Caki2 (cell line): ENCODE measurements around the gene RPL10A. TPM values are rescaled to one million over a fixed set of nuclear protein-coding genes. Genes with fewer than 3 reads are reported as not detected.

ENCODE experiments used
- DNase-seq: peaks from one replicate; pipeline ENCODE4 v3.0.0-alpha.2; 2015; ENCODE audit warnings: low read depth
- in situ Hi-C: cut with HindIII; loops from 2 replicates; pipeline ENCODE4 v1.10.0; 2016; ENCODE audit warnings: low sequenced_read_pairs, low pct_unique_long_range_greater_than_20kb, mixed read lengths
- total RNA-seq: library from RNA; depleted of rRNA; stranded (reverse); fragments of >200 nt; shearing (Covaris generic); gene quantifications from 2 replicates; pipeline ENCODE4 v1.2.3, GENCODE V29; 2014; ENCODE audit warnings: low replicate concordance

Gene RPL10A
- total RNA-seq, 1 experiment from 2014 or later: 2,032 TPM

DNA sequence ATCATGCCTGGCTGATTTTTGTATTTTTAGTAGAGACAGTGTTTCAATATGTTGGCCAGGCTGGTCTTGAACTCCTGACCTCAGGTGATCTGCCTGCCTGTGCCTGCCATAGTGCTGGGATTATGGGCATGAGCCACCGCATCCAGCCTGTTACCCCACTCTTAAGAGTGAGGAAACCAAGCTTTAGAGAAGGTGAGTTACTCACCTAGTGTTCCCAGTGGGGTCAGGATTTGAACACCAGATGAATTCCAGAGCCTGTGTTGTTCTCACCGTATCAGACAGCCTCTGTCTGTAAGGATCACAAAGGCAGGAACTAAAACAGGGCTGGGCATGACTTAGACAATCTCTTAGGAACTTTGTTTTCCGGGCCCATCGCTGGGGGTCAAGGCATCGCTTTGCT, 25.5 kb upstream of the RPL10A start:
- no peak for DNase-seq
- in situ Hi-C loops: no loop called here

DNA sequence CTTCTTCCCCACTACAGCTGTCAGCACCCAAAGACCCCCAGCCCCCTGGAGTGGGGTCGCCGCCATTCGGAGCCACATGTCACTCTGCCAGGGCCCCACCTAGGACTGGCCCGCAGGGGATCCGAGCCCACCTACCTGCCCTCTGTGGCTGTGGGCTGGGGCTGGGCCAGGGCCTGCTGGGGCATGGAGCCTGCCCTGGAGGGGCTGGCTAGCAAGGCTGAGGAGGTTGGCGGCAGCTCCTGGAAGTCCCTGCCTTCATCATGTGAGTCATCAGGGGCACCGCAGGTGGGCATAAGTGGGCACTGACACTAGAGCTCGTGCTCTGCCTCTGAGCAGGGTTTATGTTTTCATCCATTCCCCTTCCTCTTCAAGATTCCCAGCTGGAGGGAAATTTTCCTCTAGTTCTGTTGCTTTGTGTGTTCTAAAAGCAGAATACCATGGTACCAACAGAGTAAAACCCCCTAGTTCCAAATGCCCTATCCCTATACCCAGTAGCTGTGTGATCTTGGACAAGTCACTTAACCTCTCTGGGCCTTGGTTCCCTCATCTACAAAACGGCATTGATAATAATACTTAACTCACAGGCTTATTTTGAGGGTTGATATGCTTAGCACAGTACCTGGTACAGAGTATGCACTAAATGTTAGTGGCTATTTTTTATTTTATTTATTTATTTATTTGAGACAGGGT, 24.7 kb upstream of the RPL10A start:
- no peak for DNase-seq
- in situ Hi-C loops: no loop called here

DNA sequence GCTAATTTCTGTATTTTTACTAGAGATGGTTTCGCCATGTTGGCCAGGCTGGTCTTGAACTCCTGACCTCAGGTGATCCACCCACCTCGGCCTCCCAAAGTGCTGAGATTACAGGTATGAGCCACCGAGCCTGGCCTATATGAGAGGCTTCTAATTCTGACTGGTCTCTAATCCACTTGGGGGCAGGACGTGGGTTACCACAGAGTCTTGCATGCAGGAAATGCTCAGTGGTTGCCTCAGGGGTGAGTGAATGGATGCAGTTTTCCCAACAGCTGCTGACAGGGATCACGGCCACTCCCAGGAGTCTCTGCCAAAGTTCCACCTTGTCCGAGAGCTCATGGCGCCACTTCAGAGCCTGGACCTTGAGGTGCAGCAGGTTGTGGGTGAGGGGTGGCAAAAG, 22.5 kb upstream of the RPL10A start:
- in situ Hi-C loops: no loop called here

DNA sequence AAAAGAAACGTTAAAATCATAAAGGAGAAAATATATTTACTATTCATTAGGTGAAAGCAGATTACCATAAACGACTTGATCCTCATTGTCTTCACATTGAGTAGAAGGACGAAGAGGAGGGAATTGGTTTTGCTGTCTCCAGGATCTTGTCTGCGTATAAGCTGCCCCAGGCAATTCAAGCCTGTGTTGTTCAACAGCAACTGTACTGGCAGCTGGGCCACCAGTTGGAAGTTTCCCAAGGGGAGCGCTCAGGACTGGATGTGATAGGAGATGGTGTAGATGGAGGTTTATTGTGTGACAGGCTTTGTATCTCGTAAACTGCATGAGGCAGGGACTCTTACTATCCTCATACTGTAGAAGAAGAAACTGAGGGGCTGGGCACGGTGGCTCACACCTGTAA, 20.0 kb upstream of the RPL10A start:
- no peak for DNase-seq
- in situ Hi-C loops: no loop called here

More for the DNA sequence above, 22.5 kb upstream of the RPL10A start:
- DNase-seq: no peak

DNA sequence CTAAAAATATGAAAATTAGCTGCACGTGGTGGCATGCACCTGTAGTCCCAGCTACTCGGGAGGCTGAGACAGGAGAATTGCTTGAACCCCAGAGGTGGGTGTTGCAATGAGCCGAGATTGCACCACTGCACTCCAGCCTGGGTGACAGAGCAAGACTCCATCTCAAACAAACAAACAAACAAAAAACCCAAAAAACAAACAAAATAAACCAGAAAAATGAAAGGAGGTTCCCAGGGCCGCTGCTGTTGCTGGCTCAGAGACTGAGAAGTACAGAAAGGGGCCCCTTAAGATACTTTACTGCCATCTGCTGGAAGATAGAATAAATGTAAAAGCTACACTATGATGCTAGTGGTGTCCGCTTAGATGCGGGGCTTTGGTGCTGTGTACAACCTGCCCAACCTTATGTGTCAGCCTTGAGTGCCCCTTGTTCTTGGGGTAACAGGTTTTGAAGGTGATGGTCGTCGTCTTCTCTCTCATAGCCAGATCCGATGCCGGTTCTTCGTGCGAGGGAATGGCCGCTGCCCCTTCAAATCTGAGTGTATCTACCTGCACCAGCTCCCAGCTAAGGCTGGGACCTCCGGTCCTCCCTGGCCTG, 18.8 kb upstream of the RPL10A start:
- DNase-seq: peak; percentile 63

DNA sequence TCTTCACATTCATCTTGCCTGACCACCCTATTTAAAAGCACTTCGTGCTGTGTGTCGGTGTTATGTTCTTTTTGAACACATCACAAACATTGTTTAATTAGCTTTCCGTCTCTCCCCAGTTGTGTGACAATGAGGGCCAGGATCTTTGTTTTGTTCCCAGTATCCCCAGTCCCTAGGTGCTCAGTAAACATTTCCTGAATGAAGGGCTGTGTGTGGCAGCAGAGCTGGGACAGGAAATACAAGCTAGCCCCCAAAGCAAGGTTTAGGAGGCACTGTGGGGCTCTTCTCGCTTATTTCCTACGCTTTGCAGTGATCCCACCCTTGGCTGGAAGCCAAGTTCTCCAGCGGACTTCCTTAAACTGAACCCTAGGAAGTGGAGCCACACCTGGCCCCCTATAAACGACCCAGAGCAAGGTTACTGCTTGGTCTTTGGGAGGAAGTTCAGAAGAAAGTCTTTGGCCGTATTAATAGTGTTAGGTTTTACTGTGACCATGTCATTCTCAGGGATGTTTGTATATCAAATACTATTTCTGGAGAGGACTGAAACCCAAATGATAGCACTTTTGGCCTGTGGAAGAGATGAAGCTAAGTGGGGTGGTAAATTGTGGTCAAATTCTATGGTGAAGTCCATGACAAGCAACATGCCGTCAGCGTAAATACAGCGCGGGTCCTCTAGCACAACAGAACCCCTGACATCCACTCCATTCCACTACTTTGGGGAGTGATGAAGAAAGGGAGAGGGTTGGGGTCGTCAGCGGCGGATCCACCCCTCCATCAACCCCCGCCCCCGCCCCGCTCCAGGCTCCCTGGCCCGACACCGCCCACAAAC, 16.6 kb upstream of the RPL10A start:
- in situ Hi-C loops: no loop called here
- DNase-seq: no peak

More for the DNA sequence above, 18.8 kb upstream of the RPL10A start:
- in situ Hi-C loops: no loop called here

DNA sequence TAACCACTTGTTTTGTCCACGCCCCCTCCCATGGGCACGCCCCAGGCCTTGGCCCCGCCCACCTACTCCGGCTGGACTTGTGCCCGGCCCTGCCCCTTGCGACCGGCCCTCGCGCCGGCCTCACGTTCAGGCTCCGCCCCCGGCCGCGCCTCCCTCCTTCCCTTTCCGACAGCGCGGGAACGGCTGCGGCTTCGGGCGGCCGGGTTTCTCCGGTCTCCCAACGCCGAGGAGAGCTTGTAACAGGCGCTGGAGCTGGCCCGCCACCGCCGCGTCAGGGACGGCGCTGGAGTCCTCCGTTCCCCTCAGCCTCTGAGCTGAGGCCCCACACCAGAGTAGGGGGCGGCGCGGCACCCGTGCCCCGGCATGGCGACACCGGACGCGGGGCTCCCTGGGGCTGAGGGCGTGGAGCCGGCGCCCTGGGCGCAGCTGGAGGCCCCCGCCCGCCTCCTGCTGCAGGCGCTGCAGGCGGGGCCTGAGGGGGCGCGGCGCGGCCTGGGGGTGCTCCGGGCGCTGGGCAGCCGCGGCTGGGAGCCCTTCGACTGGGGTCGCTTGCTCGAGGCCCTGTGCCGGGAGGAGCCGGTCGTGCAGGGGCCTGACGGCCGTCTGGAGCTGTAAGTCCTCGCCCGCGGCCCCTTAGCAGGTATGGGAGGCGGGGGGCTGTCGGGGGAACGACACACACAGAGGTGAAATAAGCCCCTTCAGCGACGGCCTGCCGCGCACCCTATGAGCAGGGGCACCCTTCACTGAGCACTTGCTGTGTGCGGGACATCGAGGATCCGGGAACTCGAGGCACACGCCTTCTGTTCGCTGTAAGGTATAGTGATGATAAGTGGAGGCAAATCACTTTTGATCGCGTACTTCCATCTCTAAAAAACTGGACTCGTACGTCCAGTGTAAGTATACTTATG, 15.8 kb upstream of the RPL10A start, which contains the start of gene FANCE:
FANCE (plus strand) TSS at position 156 of the 908 bp plus-strand sequence; CDS start at position 364, 208 bp downstream.
- in situ Hi-C loops: no loop called here
- DNase-seq: peak; percentile 92

DNA sequence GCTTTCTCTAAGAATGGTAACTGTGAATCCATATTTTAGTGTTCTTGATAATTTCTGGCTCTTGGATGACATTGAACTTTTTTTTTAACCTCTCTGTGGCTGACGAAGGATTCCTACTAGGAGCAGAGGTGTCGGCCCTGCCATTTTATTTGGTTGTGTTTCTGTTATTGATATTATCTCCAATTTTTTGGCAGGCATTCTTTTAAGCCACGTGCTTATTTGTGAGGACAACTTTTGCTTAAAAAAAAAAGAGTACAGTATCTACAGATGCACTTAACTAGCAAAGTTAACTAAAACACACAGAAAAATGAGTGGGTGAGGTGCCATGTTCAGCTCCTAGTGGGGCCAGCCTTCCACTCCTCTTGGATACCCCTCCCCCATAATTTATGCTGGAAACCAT, 15.0 kb upstream of the RPL10A start:
- no peak for DNase-seq

DNA sequence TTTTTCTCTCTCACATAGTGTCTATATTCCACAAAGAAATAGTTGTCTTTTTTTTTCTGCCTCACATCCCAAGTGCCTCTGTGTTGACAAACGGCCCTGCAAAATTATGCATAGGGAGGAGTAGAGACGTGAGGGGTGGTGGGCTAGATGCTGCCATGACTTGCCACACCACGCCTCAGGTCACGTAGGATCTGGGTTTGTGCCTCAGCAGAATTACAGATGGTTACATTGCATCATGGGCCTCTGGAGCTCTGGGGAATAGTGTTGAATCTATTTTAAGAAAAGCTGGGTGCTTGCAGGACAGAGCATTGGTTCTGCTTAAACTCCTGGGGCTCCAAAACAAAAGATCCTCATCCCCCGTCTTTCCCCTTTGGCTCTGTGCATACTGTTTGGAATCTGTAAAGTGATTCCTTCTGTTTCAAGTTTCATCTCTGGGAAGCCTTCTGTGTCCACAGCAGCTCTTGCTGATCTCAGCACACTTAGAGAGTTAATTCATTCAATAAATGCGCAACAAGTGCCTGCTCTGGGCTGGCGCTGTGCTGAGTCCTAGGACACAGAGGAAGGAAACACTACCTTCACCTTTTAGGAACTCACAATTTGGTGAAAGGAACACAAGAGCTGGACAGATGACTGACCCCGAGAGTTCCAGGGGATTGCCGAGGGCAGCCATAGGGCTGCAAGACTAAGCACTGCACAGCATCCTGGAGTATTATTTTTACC, 13.7 kb upstream of the RPL10A start:
- in situ Hi-C loops: no loop called here
- no peak for DNase-seq

More for the DNA sequence above, 15.0 kb upstream of the RPL10A start:
- in situ Hi-C loops: no loop called here

DNA sequence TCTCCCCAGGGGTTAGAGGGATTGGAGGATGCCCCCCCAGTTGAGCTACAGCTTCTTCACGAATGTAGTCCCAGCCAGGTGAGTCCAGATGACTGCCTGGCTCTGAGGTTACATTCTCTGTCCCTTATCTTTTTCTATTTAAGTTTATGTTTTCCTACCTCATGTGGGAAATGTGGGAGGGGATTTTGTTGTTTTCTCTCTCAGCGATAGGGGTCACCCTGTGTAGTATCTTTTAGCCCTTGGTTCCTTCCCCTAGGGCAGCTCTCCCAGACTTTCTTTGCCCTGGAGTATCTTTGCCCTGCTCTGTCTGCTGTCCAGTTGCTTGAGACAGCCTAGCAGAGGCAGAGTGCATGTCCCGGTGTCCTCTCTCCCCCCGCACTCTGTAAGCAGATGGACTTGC, 10.3 kb upstream of the RPL10A start:
- in situ Hi-C loops: no loop called here
- no peak for DNase-seq

DNA sequence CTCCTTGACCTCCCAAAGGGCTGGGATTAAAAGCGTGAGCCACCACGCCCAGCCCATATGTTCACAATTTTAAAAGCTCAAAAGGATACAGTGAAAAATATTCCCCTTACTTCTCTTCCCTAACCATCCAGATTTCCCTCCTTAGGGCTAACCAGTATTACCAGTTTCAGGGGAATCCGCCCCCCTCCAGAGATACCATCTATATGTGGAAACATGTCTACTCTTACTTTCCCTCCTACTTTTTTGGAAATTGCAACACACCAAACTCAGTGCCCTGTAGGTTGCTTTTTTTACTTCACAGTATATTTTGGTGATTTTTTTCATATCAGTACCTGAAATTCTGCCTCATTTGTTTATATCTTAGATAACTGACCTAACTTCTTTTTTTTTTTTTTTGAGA, 6.9 kb upstream of the RPL10A start:
- in situ Hi-C loops: no loop called here
- no peak for DNase-seq

DNA sequence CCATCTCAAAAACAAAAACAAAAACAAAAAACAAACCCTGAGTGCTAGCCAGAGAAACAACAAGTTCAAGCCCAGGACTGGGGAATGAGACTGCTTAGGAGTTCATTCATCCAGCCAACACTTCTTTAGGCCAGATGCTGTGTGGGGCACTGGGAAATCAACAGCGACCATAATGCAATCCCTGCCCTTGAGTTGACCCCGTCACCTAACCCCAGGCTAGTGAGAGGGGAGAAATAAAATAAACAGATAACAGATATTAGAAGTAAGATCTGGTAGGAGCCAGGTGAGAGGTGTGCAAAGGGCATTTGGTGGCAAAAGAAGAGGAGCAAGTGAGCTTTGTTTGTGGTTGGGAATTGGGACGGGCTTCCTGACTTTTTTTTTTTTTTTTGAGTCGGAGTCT, 4.9 kb upstream of the RPL10A start:
- in situ Hi-C loops: no loop called here
- no peak for DNase-seq

DNA sequence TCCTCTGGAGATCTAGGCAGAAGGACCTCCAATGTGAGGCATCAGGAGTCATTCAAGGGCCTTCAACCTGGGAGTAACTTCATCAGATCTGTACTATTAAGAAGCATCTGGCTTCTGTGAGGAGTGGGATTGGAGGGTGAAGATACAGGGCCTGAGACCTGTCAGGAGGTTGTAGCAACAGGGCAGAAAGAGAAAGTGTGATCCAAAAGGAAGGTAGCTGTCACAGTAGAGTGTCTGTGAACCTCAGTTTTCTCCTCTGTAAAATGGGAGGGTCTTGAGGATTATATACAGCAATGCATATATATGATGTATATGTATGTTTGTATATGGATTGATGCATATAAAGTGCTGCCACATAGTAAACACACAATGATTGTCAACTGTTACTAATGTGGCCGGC, 2.6 kb upstream of the RPL10A start:
- in situ Hi-C loops: no loop called here
- no peak for DNase-seq

DNA sequence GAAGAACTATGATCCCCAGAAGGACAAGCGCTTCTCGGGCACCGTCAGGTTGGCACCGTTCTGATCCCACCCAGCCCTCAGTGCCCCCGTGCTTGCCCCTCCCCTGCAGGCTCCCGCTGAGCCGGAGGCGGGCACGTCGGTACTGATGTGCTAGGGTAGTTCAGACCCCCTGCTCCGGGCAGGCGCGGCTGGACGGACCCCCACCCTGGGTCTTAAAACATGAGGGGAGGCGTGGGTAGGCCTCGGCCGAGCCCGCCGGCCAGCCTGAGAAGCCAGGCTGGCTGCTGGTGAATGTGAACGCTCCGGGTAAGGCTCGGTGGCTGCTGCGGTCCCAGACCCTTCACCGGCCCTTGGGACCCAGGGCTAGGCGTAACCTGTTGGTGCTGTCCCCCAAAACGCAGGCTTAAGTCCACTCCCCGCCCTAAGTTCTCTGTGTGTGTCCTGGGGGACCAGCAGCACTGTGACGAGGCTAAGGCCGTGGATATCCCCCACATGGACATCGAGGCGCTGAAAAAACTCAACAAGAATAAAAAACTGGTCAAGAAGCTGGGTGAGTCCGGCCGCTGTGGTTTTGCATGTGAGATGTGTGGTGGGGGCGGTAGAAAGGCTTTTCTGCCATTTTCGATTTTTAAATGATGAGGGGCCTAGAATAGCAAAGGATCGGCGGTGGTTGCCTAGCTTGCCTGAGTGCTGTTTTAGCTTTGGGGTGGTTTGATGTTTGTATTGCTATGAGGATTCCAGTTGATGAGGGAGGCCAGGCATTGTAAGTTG, 964 bp downstream of the RPL10A start:
- no peak for DNase-seq
- in situ Hi-C loops: no loop called here

DNA sequence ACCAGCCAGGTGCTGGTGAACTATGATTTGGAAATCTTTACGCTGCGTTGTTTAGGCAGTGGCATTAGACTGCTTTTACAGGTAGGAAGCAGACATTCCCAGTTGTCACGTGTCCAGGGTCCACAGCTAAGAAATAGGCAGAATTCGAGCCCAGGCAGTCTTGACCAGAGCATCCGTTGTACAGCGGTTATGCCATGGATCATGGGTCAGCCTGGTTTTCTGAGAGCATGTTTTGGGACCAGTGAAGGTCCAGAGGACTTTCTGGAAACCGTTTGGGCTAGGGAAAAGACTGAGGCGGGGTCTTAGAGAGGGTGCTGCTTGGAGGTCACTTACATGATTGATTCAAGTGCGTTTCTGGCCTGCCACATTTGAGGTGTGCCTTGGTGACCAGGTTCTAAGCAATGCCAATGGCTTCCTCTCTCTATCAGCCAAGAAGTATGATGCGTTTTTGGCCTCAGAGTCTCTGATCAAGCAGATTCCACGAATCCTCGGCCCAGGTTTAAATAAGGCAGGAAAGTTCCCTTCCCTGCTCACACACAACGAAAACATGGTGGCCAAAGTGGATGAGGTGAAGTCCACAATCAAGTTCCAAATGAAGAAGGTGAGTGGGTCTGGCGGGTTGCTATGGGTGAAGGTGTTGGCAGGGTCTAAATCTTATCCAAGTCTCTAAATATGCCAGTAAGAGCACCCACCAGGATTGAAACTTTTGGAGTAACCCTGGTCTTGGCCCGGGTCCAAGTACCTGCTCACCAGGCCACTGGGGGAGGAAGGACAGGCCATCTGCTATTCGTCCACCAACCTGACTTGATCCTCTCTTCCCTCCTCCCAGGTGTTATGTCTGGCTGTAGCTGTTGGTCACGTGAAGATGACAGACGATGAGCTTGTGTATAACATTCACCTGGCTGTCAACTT, 1.8 kb downstream of the RPL10A start:
- no peak for DNase-seq
- in situ Hi-C loops: no loop called here

DNA sequence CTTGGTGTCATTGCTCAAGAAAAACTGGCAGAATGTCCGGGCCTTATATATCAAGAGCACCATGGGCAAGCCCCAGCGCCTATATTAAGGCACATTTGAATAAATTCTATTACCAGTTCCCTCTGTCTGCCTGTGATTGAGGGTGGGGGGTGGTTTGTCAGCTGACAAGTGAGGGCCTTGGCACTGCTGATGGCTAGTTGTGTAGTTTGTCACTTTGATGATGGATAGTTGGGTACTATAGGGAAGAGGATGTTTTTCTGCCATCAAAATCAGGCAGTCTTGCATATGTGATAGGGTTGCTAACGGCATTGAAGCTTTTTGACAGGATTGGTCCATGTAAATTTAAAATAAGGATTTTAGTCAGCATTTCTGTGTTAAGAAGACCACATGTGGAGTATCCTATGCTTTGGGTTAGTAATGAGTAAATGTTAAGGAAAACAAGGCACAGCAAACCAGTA, 2.5 kb downstream of the RPL10A start:
- in situ Hi-C loops: no loop called here
- no peak for DNase-seq
